Measurements from ENCODE around the gene CFAP74.

The CFAP74 gene, protein sequence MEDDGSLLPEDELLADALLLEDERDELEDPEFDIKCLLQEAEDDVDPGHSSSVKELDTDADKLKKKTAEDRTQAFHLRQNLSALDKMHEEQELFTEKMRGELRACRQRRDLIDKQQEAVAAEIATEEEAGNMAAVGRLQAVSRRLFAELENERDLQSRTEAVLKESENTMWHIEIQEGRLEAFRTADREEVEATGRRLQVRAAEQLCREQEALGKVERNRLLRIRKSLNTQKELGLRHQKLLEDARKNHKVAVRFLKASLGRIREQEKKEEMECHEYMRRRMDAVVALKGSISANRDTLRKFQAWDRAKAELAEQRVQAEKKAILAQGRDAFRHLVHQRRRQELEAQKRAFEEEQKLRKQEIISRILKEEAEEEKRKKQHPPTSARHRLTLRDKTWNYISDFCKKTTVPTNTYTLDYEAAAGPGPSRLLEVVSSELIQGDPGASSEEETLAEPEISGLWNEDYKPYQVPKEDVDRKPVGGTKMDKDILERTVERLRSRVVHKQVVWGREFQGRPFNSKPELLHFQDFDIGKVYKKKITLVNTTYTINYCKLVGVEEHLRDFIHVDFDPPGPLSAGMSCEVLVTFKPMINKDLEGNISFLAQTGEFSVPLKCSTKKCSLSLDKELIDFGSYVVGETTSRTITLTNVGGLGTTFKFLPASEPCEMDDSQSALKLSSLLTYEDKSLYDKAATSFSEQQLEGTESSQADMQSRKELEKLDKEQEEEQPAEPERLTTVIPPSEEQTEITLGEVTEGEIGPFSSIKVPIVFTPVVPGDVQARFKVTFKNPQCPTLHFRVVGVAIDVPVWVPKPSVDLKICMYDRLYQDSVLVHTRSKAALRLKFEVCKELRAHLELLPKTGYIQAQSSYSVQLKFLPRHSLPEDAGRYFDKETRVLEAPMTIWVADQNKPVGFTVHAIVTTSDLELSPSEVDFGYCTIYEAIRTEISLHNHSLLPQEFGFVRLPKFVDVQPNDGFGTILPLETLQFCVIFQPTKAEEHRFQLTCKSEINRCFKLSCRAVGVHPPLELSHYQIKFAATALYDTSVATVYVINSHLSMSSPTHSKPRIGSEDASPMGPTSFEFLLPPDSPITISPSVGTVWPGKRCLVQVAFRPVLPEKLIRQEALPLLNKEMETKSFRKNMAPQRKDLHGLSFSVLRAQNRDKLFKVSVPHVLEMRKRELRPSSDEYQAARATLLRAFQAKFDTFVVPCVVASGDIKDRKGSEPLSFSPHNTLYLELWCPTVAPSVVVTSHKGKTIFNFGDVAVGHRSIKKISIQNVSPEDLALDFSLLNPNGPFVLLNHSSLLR (N-terminal part only)

DNA sequence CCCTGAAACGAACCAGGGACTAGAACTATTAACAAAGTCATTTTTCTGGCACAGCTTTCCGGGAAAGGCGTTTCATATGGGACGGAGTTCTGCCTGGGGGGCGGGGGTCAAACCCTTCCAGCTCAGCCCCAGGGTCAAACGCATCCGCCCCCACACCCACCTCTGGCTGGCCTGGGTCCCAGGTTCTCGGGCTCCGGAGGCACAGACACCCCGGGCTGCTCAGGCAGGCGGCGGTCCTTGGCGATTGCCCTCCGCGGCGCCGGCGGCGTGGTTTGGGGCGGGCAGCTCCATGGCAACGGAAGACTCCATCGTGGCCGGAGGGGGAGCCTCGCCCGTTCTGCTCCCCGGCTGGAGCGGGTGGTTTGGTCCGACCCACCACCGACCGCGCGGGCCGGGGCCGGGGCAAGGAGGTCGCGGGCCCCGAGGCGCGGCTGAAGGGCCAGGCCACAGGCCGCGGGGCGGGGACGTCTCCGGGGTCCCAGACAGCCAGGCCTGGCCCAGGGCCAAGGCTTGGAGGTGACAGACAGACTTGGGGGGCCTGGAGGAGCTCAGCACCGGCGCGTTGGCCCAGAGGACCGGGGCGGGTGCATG, at the start of gene CFAP74:
TSS of gene CFAP74 (minus strand) at position 246 of the 591 bp plus-strand sequence. CDS start 12,830 bp downstream, outside the sequence.
- TF ChIP-seq, protein P1, sequence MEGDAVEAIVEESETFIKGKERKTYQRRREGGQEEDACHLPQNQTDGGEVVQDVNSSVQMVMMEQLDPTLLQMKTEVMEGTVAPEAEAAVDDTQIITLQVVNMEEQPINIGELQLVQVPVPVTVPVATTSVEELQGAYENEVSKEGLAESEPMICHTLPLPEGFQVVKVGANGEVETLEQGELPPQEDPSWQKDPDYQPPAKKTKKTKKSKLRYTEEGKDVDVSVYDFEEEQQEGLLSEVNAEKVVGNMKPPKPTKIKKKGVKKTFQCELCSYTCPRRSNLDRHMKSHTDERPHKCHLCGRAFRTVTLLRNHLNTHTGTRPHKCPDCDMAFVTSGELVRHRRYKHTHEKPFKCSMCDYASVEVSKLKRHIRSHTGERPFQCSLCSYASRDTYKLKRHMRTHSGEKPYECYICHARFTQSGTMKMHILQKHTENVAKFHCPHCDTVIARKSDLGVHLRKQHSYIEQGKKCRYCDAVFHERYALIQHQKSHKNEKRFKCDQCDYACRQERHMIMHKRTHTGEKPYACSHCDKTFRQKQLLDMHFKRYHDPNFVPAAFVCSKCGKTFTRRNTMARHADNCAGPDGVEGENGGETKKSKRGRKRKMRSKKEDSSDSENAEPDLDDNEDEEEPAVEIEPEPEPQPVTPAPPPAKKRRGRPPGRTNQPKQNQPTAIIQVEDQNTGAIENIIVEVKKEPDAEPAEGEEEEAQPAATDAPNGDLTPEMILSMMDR (IDR thresholded peaks at IDR 0.05; ENCODE audit: low read depth, low read length) = no peak
- no peak within 1 kb of the TSS for H3K4me3 ChIP-seq (ENCODE audit: low read depth, low read length)

DNA sequence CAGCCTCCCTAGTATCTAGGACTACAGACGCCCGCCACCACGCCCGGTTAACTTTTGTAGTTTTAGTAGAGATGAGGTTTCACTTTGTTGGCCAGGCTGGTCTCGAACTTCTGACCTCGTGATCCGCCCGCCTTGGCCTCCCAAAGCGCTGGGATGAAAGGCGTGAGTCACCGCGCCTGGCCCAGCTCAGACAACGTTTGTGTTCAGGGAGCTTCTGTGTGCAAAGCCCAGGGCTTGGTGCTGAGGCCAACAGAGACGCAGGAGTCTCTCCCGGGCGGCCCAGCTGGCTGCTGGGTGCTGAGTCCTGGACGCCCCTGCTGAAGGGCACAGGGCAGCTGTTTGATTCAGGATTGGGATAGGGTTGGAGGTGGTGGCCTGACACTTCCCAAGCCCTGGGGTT, 49.6 kb upstream of the CFAP74 start:
- H3K4me3 ChIP-seq (ENCODE audit: low read depth, low read length) = no peak overlapping the region
- TF ChIP-seq, protein P1 (IDR thresholded peaks at IDR 0.05; ENCODE audit: low read depth, low read length) = no peak

DNA sequence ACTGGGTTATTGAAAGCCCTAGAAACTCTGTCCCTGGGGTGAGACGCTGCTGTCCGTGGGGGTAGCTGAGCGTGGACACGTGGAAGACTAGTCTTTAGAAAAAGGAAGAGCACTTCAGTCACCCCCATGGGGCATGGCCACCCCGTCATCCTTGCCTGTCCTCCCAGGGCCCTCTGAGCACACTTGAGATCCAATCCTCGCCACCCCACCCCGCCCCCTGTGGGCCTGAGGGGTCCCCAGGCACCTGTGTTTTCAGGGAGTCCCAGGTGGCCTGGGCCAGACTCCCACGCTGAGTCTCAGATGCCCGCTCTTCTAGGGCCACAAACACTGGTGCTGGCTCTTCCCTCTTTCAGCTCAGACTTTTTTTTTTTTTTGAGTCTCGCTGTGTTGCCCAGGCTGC, 49.2 kb upstream of the CFAP74 start:
- TF ChIP-seq, protein P1 (IDR thresholded peaks at IDR 0.05; ENCODE audit: low read depth, low read length) = no peak
- H3K4me3 ChIP-seq (ENCODE audit: low read depth, low read length) = no peak overlapping the region

DNA sequence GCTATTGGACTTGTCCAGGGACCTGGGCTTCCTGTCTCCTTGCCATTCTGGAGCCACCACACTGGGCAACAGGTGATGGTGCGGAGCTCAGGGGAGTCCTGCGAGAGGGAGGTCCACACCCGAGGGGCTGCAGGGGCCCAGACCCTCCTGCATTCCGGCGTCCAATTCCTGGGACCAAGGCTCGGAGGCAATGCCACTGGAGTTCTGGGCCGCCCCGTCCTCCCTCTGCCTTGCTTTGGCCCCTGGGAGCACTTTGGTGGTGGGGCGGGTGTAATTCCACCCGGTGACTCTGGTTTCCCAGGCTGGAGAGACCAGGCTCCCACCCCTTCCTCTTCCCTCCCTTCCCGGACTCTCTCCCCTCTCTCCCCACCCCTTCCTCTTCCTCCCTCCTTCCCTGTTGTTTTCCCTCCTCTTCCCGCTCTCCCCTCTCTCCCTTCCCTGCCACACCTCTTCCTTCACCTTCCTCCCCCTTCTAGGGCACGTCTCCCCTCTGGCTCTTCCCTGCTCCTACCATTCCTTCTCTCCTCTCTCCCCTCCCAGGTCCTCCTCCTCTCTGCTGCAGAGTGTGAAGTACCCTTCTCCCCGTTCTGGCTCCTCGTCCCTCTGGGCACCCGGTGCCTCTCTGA, 48.6 kb upstream of the CFAP74 start:
- TF ChIP-seq, protein P1 (IDR thresholded peaks at IDR 0.05; ENCODE audit: low read depth, low read length) = no peak
- no peak overlapping the region for H3K4me3 ChIP-seq (ENCODE audit: low read depth, low read length)

DNA sequence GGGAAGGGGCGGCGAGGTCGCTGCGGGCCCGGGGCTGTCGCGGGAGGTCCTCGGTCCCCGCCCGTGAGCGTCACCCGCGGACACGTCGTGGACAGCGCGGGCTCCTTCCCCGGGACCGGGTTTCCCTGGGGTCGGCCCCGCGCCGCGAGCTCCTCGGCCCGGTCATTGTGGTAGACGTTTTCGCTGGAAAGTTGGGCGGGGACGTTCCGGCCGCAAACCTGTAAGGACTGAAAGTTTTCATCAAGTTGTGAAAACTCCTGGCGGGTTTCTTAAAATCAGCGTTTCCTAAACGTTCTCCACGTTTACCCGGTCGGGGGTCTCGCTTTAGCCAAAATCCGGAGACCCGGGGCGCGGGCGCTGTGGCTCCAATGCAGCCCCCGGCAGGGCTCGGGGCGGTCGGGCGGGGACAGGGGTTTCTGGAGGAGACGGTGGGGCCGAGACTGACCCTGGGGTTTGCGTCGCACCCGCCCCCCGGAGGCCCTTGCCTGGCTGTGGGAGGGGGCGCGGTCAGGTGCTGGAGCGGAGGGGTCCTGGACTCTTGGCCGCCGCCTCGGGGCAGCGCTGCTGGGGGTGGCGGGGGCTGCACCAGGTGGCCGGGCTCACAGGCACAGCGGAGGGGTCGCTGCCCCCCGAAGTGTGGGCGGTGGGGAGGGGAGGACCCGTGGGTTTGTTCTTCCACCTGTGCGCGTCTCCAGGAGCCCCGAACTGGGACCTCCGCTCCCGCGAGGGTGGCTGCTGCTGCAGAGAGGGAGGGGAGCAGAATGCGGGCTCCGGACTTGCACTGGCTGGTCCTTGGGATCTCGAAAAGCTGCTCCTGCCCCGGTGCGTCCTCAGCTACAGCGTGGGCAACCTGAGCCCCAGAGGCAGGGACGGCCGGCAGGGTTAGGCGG, 47.5 kb upstream of the CFAP74 start:
- TF ChIP-seq, protein P1 (IDR thresholded peaks at IDR 0.05; ENCODE audit: low read depth, low read length) = no peak
- H3K4me3 ChIP-seq (ENCODE audit: low read depth, low read length) = no peak overlapping the region

DNA sequence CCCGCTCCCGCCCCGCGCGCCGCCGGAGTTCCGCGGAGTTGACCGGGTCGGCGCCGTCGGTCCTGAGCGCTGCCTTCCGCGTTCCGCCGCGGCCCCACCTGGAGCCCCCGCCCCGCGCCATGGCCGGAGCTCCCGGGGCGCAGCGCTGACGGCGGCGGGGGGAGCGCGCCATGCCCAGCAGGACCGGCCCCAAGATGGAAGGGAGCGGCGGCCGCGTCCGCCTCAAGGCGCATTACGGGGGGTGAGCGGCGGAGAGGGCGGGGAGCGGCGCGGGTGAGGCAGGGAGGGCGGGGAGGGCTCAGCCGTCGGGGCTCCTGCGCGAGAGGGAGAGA, 46.8 kb upstream of the CFAP74 start:
- TF ChIP-seq, protein P1 (IDR thresholded peaks at IDR 0.05; ENCODE audit: low read depth, low read length) = no peak
- no peak overlapping the region for H3K4me3 ChIP-seq (ENCODE audit: low read depth, low read length)

Measured in WI38 (cell line).